A673 (cell line): Measurements from ENCODE around the gene NTN3. TPM values are rescaled to one million over a fixed set of nuclear protein-coding genes. Genes with fewer than 3 reads are reported as not detected.

ENCODE experiments used
- BruUV-seq: library from RNA; stranded (reverse); fragments of 400-500 nt; replicated peaks from 2 replicates; lab custom pipeline; 2021; lab: Mats Ljungman, UMichigan
- CTCF ChIA-PET: fragments of 300-600 bp; sonication (Branson Sonifier 250); formaldehyde crosslinking; loops from one replicate; lab custom pipeline; 2022; ENCODE audit warnings: antibody characterized with exemption; lab: Charles Lee
- POLR2A ChIA-PET: fragments of 300-600 bp; sonication (Branson Sonifier 250); formaldehyde crosslinking; loops from one replicate; lab custom pipeline; 2022; ENCODE audit warnings: antibody characterized with exemption; ENCODE audit not compliant: low non-redundant PET; lab: Charles Lee
- DNase-seq: peaks from one replicate; pipeline ENCODE4 v3.0.0-alpha.2; 2015; ENCODE audit warnings: low spot score
- H3K27ac ChIP-seq: fragments of 200-600 bp; sonication (generic); 2 replicates; pipeline ENCODE4 v1.5.1; 2016; ENCODE audit warnings: mixed run types, low read depth, mild to moderate bottlenecking, mixed read lengths, antibody characterized with exemption, low read length; ENCODE audit not compliant: poor library complexity, severe bottlenecking
- H3K27me3 ChIP-seq: fragments of 200-600 bp; sonication (generic); replicated peaks from 2 replicates; pipeline ENCODE4 v1.6.1; 2017; ENCODE audit warnings: mixed run types, low read depth, mild to moderate bottlenecking, mixed read lengths, antibody characterized with exemption, low read length; ENCODE audit not compliant: insufficient read depth, poor library complexity
- H3K36me3 ChIP-seq: fragments of 200-600 bp; sonication (generic); 2 replicates; pipeline ENCODE4 v1.6.1; 2016; ENCODE audit warnings: mixed run types, mild to moderate bottlenecking, mixed read lengths, antibody characterized with exemption, low read length; ENCODE audit not compliant: insufficient read depth, poor library complexity, severe bottlenecking
- H3K4me1 ChIP-seq: fragments of 200-600 bp; sonication (generic); 2 replicates; pipeline ENCODE4 v1.6.1; 2017; ENCODE audit warnings: mixed run types, mild to moderate bottlenecking, mixed read lengths, antibody characterized with exemption, low read length; ENCODE audit not compliant: insufficient read depth, poor library complexity, severe bottlenecking
- H3K4me3 ChIP-seq: fragments of 200-600 bp; sonication (generic); 2 replicates; pipeline ENCODE4 v1.5.1; 2016; ENCODE audit warnings: low read depth, mixed run types, mild to moderate bottlenecking, mixed read lengths, low read length; ENCODE audit not compliant: poor library complexity, severe bottlenecking
- H3K9me3 ChIP-seq: fragments of 200-600 bp; sonication (generic); 2 replicates; pipeline ENCODE4 v1.6.1; 2016; ENCODE audit warnings: mixed run types, low read depth, mild to moderate bottlenecking, mixed read lengths, antibody characterized with exemption, low read length; ENCODE audit not compliant: poor library complexity, severe bottlenecking
- CTCF ChIP-seq: fragments of 300-800, 200-600 bp; sonication (generic); conservative IDR thresholded peaks from 2 replicates; pipeline ENCODE4 v1.5.1; 2017; ENCODE audit warnings: low read depth, mild to moderate bottlenecking, antibody characterized with exemption, low read length, moderate library complexity, mixed read lengths
- EZH2 ChIP-seq: fragments of 200-600 bp; sonication (generic); IDR thresholded peaks from 2 replicates; pipeline ENCODE4 v1.6.1; 2017; ENCODE audit warnings: borderline replicate concordance, low read depth, mild to moderate bottlenecking, mixed read lengths, antibody characterized with exemption, low read length; ENCODE audit not compliant: poor library complexity, severe bottlenecking
- intact Hi-C: fragments of 100-400 bp; cut with micrococcal nuclease; formaldehyde crosslinking; loops from one replicate; pipeline ENCODE4 v1.10.0; 2022; ENCODE audit not compliant: unreplicated experiment
- total RNA-seq: library from RNA; stranded (reverse); gene quantifications from 2 replicates; pipeline ENCODE4 v1.2.3, GENCODE V29; 2021

NTN3 gene
- total RNA-seq, 1 experiment from 2014 or later: 1.6 TPM

GRCh38 chr16:2517954-2518605 lies 47.0 kb downstream of the NTN3 start:
- Histone ChIP-seq H3K36me3 (peaks cover 3% of the 10 kb centered on the region), H3K27me3 (no peaks in the 10 kb centered on the region), H3K27ac (peak overlapping the region; percentile 42), H3K9me3 (no peaks in the 10 kb centered on the region), H3K4me3 (no peak overlapping the region), H3K4me1 (peaks cover 20% of the 10 kb centered on the region)
- DNase-seq: no peak
- intact Hi-C loops: no loop called here
- no peak for TF ChIP-seq CTCF
- no peak for TF ChIP-seq EZH2
- ChIA-PET POLR2A (no interaction called here), CTCF (no interaction called here)
- no TSS peak for BruUV-seq

- no peak for DNase-seq
- no peak overlapping the region for H3K27ac ChIP-seq
- TF ChIP-seq EZH2 (no peak), CTCF (no peak)
- H3K4me3 ChIP-seq: peak overlapping the region; percentile 65
- POLR2A ChIA-PET: no interaction called here
- BruUV-seq: no TSS peak
- intact Hi-C loops: no loop called here
- peaks cover 3% of the 10 kb centered on the region for H3K36me3 ChIP-seq
- H3K27me3 ChIP-seq: no peaks in the 10 kb centered on the region
- CTCF ChIA-PET: no interaction called here
- no peaks in the 10 kb centered on the region for H3K9me3 ChIP-seq
- H3K4me1 ChIP-seq: peaks cover 15% of the 10 kb centered on the region
Observed at GRCh38 chr16:2518823-2519710, 48.0 kb downstream of the NTN3 start.

- Histone ChIP-seq H3K27me3 (no peaks in the 10 kb centered on the region), H3K9me3 (no peaks in the 10 kb centered on the region), H3K27ac (no peak overlapping the region), H3K4me1 (peaks cover 15% of the 10 kb centered on the region), H3K4me3 (peak overlapping the region; percentile 65), H3K36me3 (peaks cover 9% of the 10 kb centered on the region)
- intact Hi-C loops: no loop called here
- BruUV-seq: no TSS peak
- ChIA-PET CTCF (interaction anchor here (1.0 kb wide), 1 partner anchor 18 kb away, joined by 4 read pairs; no protein-coding TSS in a partner anchor), POLR2A (interaction anchor here (0.6 kb wide), 2 partner anchors 25 to 367 kb away, joined by 3 to 26 read pairs; no protein-coding TSS in a partner anchor)
- no peak for DNase-seq
- TF ChIP-seq CTCF (no peak), EZH2 (no peak)
Observed at GRCh38 chr16:2519711-2520080, 48.6 kb downstream of the NTN3 start.
